Ascending aorta (tissue), 2 donors: ENCODE results near the gene LIMCH1. TPM values are rescaled to one million over a fixed set of nuclear protein-coding genes. Genes with fewer than 3 reads are reported as not detected.

Experiments
- DNase-seq, 2 donors: peaks; one replicate each; pipeline ENCODE4 v3.0.0-alpha.2; 2019; ENCODE audit warnings: low spot score in 2 of 2
- H3K27ac ChIP-seq, 2 donors: fragments of 200-600 bp; sonication (generic); one replicate each; pipeline ENCODE4 v1.5.1; 2016 to 2017; ENCODE audit warnings: mild to moderate bottlenecking in 1 of 2
- H3K27me3 ChIP-seq: fragments of 200-600 bp; sonication (generic); one replicate; pipeline ENCODE4 v1.5.1; 2017
- H3K36me3 ChIP-seq, 2 donors: fragments of 200-600 bp; sonication (generic); one replicate each; pipeline ENCODE4 v1.5.1; 2016
- H3K4me1 ChIP-seq, 2 donors: fragments of 200-600 bp; sonication (generic); one replicate each; pipeline ENCODE4 v1.5.1; 2016 to 2017; ENCODE audit warnings: mild to moderate bottlenecking in 1 of 2
- H3K4me3 ChIP-seq, 2 donors: fragments of 200-600 bp; sonication (generic); one replicate each; pipeline ENCODE4 v1.5.1; 2016 to 2017; ENCODE audit warnings: mild to moderate bottlenecking in 1 of 2
- H3K9me3 ChIP-seq, 2 donors: fragments of 200-600 bp; sonication (generic); one replicate each; pipeline ENCODE4 v1.5.1; 2016
- intact Hi-C: fragments of 100-400 bp; cut with DNase I; formaldehyde crosslinking; loops from one replicate; pipeline ENCODE4 v1.15.1; 2023
- total RNA-seq: library from RNA; depleted of rRNA; stranded (reverse); fragments of >200 nt; gene quantifications from one replicate; pipeline ENCODE4 v1.1.0, GENCODE V29; 2016
- TF ChIP-seq, protein P1 (sequence below), 3 experiments: fragments of 200-600 bp in 2 of 3; fragments of 450-650 bp in 1 of 3; sonication (generic) in 2 of 3; IDR thresholded peaks; one replicate each; pipeline ENCODE4 v1.5.1; 2016 to 2019; ENCODE audit warnings: antibody characterized with exemption in 3 of 3, mild to moderate bottlenecking in 1 of 3, moderate library complexity in 1 of 3

Gene LIMCH1
- total RNA-seq, 1 donor from 2014 or later = 44.4 TPM

DNA sequence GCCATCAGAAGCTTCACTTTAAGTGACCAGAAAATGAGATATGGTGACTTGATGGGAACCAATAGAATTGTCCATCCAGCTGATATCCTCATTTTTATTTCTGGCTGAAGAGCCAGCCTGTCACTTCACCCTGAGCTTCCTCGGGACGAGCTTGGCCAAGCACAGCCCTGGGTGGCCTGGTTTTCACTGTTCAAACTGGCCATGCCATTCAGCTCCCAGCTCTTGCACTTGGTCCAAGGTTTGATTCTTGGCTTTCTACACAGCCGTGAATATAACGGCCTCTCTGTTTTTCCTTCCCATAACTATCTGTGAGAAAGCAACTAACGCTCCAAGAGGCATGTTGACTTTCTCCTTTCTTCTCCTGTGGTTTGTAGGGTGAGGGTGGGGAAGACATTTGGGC is 71.9 kb downstream of the LIMCH1 start:
- Histone ChIP-seq H3K4me1 (peaks cover 3 to 23% of the 10 kb centered on the region in 2 donors), H3K9me3 (no peaks in the 10 kb centered on the region), H3K36me3 (peaks cover 0 to 10% of the 10 kb centered on the region in 2 donors), H3K27ac (no peak overlapping the region), H3K27me3 (no peaks in the 10 kb centered on the region), H3K4me3 (no peak overlapping the region)
- DNase-seq = no peak
- TF ChIP-seq, protein P1, sequence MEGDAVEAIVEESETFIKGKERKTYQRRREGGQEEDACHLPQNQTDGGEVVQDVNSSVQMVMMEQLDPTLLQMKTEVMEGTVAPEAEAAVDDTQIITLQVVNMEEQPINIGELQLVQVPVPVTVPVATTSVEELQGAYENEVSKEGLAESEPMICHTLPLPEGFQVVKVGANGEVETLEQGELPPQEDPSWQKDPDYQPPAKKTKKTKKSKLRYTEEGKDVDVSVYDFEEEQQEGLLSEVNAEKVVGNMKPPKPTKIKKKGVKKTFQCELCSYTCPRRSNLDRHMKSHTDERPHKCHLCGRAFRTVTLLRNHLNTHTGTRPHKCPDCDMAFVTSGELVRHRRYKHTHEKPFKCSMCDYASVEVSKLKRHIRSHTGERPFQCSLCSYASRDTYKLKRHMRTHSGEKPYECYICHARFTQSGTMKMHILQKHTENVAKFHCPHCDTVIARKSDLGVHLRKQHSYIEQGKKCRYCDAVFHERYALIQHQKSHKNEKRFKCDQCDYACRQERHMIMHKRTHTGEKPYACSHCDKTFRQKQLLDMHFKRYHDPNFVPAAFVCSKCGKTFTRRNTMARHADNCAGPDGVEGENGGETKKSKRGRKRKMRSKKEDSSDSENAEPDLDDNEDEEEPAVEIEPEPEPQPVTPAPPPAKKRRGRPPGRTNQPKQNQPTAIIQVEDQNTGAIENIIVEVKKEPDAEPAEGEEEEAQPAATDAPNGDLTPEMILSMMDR (IDR thresholded peaks at IDR 0.05) = no peak
- intact Hi-C loops = no loop called here

DNA sequence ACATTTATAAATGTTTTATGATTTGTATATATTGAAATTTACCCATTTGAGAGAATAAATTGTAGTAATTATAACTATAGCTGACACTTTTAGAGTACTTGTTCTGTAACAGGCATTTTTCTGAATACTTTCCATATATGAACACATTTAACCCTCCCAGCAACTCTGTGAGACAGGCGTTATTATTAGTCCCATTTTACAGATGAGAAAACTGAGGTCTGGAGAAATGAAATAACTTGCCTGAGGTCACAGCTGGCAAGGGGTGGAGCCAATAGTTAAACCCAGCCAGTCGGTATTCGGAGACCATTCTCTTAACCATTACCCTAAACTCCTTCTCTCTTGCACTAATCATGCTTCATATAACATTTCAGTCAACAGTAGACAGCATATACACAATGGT is 72.5 kb downstream of the LIMCH1 start:
- TF ChIP-seq, protein P1 (IDR thresholded peaks at IDR 0.05) = no peak
- intact Hi-C loops = no loop called here
- no peaks in the 10 kb centered on the region for H3K9me3 ChIP-seq
- no peaks in the 10 kb centered on the region for H3K27me3 ChIP-seq
- H3K27ac ChIP-seq = no peak overlapping the region
- peaks cover 0 to 10% of the 10 kb centered on the region in 2 donors for H3K36me3 ChIP-seq
- peaks cover 3 to 23% of the 10 kb centered on the region in 2 donors for H3K4me1 ChIP-seq
- no peak overlapping the region for H3K4me3 ChIP-seq
- no peak for DNase-seq

DNA sequence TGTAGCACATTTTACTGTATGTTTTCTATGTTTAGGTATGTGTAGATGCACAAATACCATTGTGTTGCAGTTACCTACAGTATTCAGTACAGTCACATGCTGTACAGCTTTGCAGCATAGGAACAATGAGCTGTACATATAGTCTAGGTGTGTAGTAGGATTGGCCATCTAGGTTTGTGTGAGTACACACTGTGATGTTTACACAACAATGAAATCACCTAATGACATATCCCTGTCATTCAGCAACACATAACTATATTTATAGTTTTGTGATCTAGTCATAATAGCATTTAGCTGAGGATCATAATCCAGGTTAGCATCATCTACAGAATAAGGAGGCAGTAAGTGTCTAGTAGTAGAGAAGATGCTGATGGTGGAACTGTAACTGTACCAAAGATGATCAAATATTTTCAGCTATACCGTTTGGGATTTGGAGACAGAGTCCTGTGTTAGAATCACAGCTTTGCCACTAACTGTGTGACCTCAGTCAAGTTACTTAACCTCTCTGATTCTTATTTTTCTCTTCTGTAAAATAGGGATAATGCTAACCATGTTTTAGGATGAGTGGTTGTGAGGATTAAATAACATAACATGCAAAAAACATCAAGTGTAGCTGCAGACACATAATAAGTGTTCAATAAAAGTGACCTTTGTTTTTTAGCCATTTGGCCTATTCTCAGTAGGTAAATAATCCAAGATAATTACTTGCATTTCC is 73.3 kb downstream of the LIMCH1 start:
- Histone ChIP-seq H3K27ac (peak overlapping the region; percentile 4 to 36), H3K9me3 (no peaks in the 10 kb centered on the region), H3K4me3 (no peak overlapping the region), H3K27me3 (no peaks in the 10 kb centered on the region), H3K4me1 (peaks cover 3 to 23% of the 10 kb centered on the region in 2 donors), H3K36me3 (peaks cover 0 to 3% of the 10 kb centered on the region in 2 donors)
- TF ChIP-seq, protein P1 (IDR thresholded peaks at IDR 0.05) = no peak
- no peak for DNase-seq
- intact Hi-C loops = no loop called here

- H3K4me3 ChIP-seq = no peak overlapping the region
- H3K27ac ChIP-seq = peak overlapping the region; percentile 29 to 36
- TF ChIP-seq, protein P1 (IDR thresholded peaks at IDR 0.05) = peak in 1 of 3 experiments; percentile 6
- intact Hi-C loops = no loop called here
- DNase-seq = no peak
- no peaks in the 10 kb centered on the region for H3K27me3 ChIP-seq
- H3K9me3 ChIP-seq = no peaks in the 10 kb centered on the region
- H3K4me1 ChIP-seq = peaks cover 3 to 23% of the 10 kb centered on the region in 2 donors
- peaks cover 0 to 1% of the 10 kb centered on the region in 2 donors for H3K36me3 ChIP-seq
Observed at GRCh38 chr4:41611881-41612871, 74.2 kb downstream of the LIMCH1 start.

- intact Hi-C loops = no loop called here
- Histone ChIP-seq H3K27ac (peak overlapping the region in 1 of 2 donors; percentile 45), H3K4me1 (peaks cover 3 to 23% of the 10 kb centered on the region in 2 donors), H3K36me3 (no peaks in the 10 kb centered on the region), H3K9me3 (no peaks in the 10 kb centered on the region), H3K4me3 (peak overlapping the region in 1 of 2 donors; percentile 13), H3K27me3 (no peaks in the 10 kb centered on the region)
- TF ChIP-seq, protein P1 (IDR thresholded peaks at IDR 0.05) = no peak
- no peak for DNase-seq
Observed at GRCh38 chr4:41613386-41613785, 75.4 kb downstream of the LIMCH1 start.
